RPMI8226 (cell line): Measurements from ENCODE around the gene DHX30.
"Not testable (repeated sequence)": the region's sequence is repeated elsewhere in the genome, so short reads cannot be mapped to it uniquely, and the experiment has no call there.

Source experiments
- DNase-seq: peaks from one replicate; pipeline ENCODE4 v3.0.0-alpha.2; 2015

The DHX30 gene

GRCh38 chr3:47804577-47804976 lies 1.6 kb downstream of the DHX30 start:
- no peak for DNase-seq

DNA sequence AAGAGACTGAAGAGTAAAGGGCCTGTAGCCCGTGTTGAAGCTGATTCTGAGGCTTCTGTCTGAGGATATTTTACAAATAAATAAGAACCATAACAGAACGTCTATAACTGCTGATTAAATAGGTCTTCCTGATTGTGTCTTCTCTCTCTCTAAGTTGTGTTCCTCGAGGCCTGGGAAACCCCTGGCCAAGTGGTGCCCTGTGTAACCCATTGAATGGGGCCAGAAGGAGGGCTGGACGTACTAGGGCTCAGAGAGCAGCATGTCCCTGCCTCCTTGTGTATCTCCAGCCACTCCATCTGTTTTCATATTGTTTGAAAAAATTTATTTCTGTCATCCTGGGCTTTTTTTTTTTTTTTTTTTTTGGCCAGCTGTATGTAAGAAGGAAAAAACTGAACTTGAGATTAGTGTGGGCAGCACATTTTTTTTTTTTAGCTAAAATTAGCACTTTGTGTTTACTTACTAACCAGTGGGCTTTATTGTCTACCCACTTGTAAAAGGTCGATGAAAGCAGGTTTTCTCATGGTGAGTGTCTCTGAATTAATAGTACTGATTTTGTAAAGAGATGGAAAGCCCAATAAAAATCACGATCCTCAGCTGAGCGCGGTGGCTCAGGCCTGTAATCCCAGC lies 10.7 kb downstream of the DHX30 start:
- DNase-seq, result no peak

- DNase-seq, result no peak
Observed at GRCh38 chr3:47817609-47818008, 14.7 kb downstream of the DHX30 start.

GRCh38 chr3:47824541-47825473 lies 21.9 kb downstream of the DHX30 start:
- peak; percentile 89 for DNase-seq

DNA sequence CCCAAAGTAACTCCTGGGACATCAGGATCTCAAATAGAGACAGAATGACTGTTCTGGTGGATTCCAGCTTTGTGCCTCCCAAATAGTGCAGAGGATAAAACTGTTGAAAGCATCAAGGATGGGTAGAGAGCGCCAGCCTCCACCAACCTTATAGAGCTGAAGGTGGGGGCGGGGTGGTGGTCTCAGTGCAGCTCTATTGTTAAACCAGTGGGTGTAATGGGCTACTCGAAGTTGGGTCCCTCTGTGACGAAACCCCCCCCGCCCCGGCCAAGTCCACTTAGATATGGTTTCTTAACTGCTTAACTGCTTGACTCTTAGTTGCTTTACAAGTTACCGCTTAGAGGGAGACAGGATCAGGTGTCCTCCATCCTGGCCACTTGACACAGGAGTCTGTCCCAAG lies 22.7 kb downstream of the DHX30 start:
- no peak for DNase-seq

DNA sequence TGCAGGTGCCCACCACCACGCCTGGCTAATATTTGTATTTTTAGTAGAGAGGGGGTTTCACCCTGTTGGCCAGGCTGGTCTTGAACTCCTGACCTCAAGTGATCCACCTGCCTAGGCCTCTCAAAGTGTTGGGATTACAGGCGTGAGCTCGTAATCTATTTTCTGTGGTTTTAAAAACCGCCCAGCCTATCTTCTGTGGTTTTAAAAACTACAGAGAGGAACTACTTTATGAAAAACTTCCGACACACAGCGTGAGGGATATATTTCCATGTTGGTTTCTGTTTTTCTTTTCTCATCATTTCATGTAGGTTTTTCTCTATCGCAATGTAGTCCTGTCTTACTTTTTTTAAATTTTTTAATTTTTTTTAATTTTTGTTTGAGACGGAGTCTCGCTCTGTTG lies 26.5 kb downstream of the DHX30 start:
- DNase-seq, result not testable (repeated sequence)

DNA sequence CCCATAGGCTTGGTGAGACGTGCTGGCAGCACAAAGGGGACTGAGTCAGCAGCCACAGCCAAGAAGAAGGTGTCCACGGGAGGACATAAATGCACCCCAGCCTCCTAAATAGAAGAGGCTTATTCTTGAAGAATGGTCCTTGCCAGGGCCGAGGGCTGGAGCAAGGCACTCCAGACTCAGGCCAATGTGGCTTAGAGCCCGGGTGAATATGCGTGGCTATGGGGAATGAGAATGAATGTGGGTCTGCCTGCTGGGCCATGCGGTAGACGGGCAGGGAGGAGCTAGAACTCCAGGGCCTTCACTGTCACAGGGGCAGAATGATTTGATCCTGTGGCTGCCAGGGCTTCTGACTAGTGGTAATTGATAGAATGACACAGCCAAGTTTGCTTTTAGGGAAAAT lies 34.0 kb downstream of the DHX30 start:
- DNase-seq, result no peak

DNA sequence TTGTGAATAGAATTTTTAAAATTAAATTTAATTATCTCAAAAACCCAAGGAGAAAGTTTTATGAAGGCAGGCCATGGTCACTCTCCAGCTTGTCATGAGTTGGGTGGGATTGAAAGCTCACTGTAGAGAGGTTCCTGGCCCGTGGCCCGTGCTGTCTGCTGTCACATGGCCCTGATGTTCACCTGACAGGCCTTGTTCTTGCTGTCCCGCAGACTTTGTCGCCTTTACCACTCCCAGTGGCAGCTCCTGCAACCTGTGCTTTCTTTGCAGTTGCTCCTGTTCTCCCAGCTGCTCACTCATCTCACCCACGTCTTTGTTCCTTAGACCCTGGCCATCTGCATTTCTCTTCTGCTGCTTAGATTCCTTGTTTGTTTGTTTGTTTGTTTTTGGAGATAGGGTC lies 35.6 kb downstream of the DHX30 start:
- DNase-seq, result no peak

- no peak for DNase-seq
Observed at GRCh38 chr3:47841786-47842349, 38.9 kb downstream of the DHX30 start.

- DNase-seq, result no peak
Observed at GRCh38 chr3:47846186-47846879, 43.4 kb downstream of the DHX30 start.

- no peak for DNase-seq
Observed at GRCh38 chr3:47846880-47847248, 43.9 kb downstream of the DHX30 start.

- no peak for DNase-seq
Observed at GRCh38 chr3:47847260-47847659, 44.3 kb downstream of the DHX30 start.

DNA sequence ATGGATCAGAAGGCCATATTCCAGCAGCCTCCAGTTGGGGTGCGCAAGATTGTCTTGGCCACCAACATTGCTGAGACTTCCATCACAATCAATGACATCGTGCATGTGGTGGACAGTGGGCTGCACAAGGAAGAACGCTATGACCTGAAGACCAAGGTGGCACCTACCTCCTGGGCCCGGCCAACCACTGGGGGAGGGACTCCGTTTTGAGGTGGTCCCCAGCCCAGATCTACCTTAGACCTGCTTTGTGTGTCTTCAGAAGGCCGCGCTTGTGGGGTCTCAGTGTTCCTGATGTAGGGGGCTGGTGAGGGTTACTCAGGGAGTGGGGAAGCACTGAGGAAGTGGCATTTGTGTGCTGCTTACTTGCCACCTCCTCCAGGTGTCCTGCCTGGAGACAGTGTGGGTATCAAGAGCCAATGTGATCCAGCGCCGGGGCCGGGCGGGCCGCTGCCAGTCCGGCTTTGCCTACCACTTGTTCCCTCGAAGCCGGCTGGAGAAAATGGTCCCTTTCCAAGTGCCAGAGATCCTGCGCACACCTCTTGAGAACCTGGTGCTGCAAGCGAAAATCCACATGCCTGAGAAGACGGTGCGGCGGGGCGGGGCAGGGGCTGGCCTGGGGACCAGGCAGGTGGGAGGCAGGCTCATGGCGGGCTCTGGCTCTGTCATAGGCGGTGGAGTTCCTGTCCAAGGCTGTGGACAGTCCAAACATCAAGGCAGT lies 45.0 kb downstream of the DHX30 start:
- DNase-seq, result no peak

DNA sequence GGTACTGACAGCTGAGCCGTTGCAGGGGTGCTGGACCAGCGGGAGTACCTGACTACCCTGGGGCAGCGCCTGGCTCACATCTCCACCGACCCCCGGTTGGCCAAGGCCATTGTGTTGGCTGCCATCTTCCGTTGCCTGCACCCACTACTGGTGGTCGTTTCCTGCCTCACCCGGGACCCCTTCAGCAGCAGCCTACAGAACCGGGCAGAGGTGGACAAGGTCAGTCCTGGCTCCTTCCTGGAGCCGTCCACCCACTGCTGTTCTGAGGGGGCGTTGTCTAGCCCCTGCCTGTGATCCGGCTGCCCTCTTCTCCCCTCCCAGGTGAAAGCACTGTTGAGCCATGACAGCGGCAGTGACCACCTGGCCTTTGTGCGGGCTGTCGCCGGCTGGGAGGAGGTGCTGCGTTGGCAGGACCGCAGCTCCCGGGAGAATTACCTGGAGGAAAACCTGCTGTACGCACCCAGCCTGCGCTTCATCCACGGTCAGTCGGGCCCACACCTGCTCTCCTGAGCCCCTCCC lies 45.7 kb downstream of the DHX30 start:
- no peak for DNase-seq

- DNase-seq, result no peak
Observed at GRCh38 chr3:47849186-47849698, 46.3 kb downstream of the DHX30 start.

- DNase-seq, result peak; percentile 41
Observed at GRCh38 chr3:47849699-47850563, 47.0 kb downstream of the DHX30 start.

GRCh38 chr3:47850564-47851410 lies 47.8 kb downstream of the DHX30 start:
- no peak for DNase-seq

GRCh38 chr3:47851888-47852603 lies 49.1 kb downstream of the DHX30 start:
- DNase-seq, result no peak
